IPS-20b (cell line): ENCODE measurements around the gene PCNP.
"Not testable (repeated sequence)": the region's sequence is repeated elsewhere in the genome, so short reads cannot be mapped to it uniquely, and the experiment has no call there.

Source experiments
- H3K27ac ChIP-seq: one replicate; pipeline ENCODE4 v1.5.1; 2013; ENCODE audit warnings: low read length
- H3K27me3 ChIP-seq: 2 replicates; pipeline ENCODE4 v1.6.1; 2013; ENCODE audit warnings: mild to moderate bottlenecking, low read length, inconsistent platforms; ENCODE audit not compliant: insufficient read depth
- H3K36me3 ChIP-seq: 2 replicates; pipeline ENCODE4 v1.6.1; 2013; ENCODE audit warnings: low read depth, mild to moderate bottlenecking, inconsistent platforms, low read length, moderate library complexity; ENCODE audit not compliant: insufficient read depth
- H3K4me1 ChIP-seq: 2 replicates; pipeline ENCODE4 v1.6.1; 2013; ENCODE audit warnings: mild to moderate bottlenecking, control low read depth, inconsistent platforms, low read length, moderate library complexity; ENCODE audit not compliant: insufficient read depth
- H3K4me3 ChIP-seq: 2 replicates; pipeline ENCODE4 v1.5.1; 2013; ENCODE audit warnings: mild to moderate bottlenecking, low read length, inconsistent platforms
- H3K9ac ChIP-seq: 2 replicates; pipeline ENCODE4 v1.6.1; 2013; ENCODE audit warnings: low read depth, mild to moderate bottlenecking, inconsistent platforms, low read length, moderate library complexity
- H3K9me3 ChIP-seq: 2 replicates; pipeline ENCODE4 v1.6.1; 2013; ENCODE audit warnings: mild to moderate bottlenecking, low read depth, low read length, inconsistent platforms; ENCODE audit not compliant: insufficient read depth

Gene PCNP

GRCh38 chr3:101635954-101636798 is 62.2 kb downstream of the PCNP start:
- Histone ChIP-seq H3K9me3 (no peaks in the 10 kb centered on the region), H3K27ac (no peak overlapping the region), H3K9ac (no peak overlapping the region), H3K27me3 (no peaks in the 10 kb centered on the region), H3K36me3 (no peaks in the 10 kb centered on the region), H3K4me3 (no peak overlapping the region), H3K4me1 (no peaks in the 10 kb centered on the region; the same call in 1 of the 2 replicates)

GRCh38 chr3:101637451-101637850 is 63.5 kb downstream of the PCNP start:
- no peaks in the 10 kb centered on the region; the same call in 1 of the 2 replicates for H3K4me1 ChIP-seq
- H3K4me3 ChIP-seq, result no peak overlapping the region
- no peaks in the 10 kb centered on the region for H3K27me3 ChIP-seq
- no peaks in the 10 kb centered on the region for H3K9me3 ChIP-seq
- H3K27ac ChIP-seq, result no peak overlapping the region
- no peaks in the 10 kb centered on the region for H3K36me3 ChIP-seq
- no peak overlapping the region for H3K9ac ChIP-seq

GRCh38 chr3:101638261-101638745 is 64.3 kb downstream of the PCNP start:
- H3K27me3 ChIP-seq, result no peaks in the 10 kb centered on the region
- no peaks in the 10 kb centered on the region for H3K36me3 ChIP-seq
- H3K27ac ChIP-seq, result no peak overlapping the region
- no peak overlapping the region for H3K9ac ChIP-seq
- peaks cover 4% of the 10 kb centered on the region for H3K4me1 ChIP-seq
- no peak overlapping the region for H3K4me3 ChIP-seq
- H3K9me3 ChIP-seq, result no peaks in the 10 kb centered on the region

GRCh38 chr3:101639280-101639963 is 65.4 kb downstream of the PCNP start:
- no peak overlapping the region for H3K9ac ChIP-seq
- H3K4me1 ChIP-seq, result peaks cover 12% of the 10 kb centered on the region
- H3K27me3 ChIP-seq, result no peaks in the 10 kb centered on the region
- no peaks in the 10 kb centered on the region for H3K36me3 ChIP-seq
- no peak overlapping the region for H3K4me3 ChIP-seq
- H3K27ac ChIP-seq, result no peak overlapping the region
- no peaks in the 10 kb centered on the region for H3K9me3 ChIP-seq

- no peak overlapping the region for H3K9ac ChIP-seq
- H3K36me3 ChIP-seq, result no peaks in the 10 kb centered on the region
- no peak overlapping the region for H3K4me3 ChIP-seq
Observed at GRCh38 chr3:101640256-101640655, 66.3 kb downstream of the PCNP start.

GRCh38 chr3:101641397-101642115 is 67.6 kb downstream of the PCNP start:
- H3K27ac ChIP-seq, H3K36me3 ChIP-seq, H3K9me3 ChIP-seq, H3K27me3 ChIP-seq, H3K4me3 ChIP-seq, H3K9ac ChIP-seq: not testable (repeated sequence)
- H3K4me1 ChIP-seq, result peaks cover 12% of the 10 kb centered on the region

More at GRCh38 chr3:101640256-101640655, 66.3 kb downstream of the PCNP start:
- no peaks in the 10 kb centered on the region for H3K9me3 ChIP-seq
- H3K4me1 ChIP-seq, result peaks cover 12% of the 10 kb centered on the region
- H3K27me3 ChIP-seq, result no peaks in the 10 kb centered on the region
- H3K27ac ChIP-seq, result no peak overlapping the region

GRCh38 chr3:101642441-101642840 is 68.5 kb downstream of the PCNP start:
- Histone ChIP-seq H3K9me3 (no peaks in the 10 kb centered on the region), H3K4me1 (peaks cover 12% of the 10 kb centered on the region), H3K27me3 (no peaks in the 10 kb centered on the region), H3K4me3 (no peak overlapping the region), H3K27ac (no peak overlapping the region), H3K36me3 (no peaks in the 10 kb centered on the region; the same call in 1 of the 2 replicates), H3K9ac (no peak overlapping the region)

GRCh38 chr3:101643009-101643844 is 69.2 kb downstream of the PCNP start:
- H3K9me3 ChIP-seq, result no peaks in the 10 kb centered on the region
- peaks cover 3% of the 10 kb centered on the region; the same call in 1 of the 2 replicates for H3K36me3 ChIP-seq
- no peak overlapping the region for H3K9ac ChIP-seq
- H3K4me1 ChIP-seq, result peaks cover 12% of the 10 kb centered on the region
- 0 out of 2 replicates have a peak overlapping the region, but pooled peaks have one; percentile 2 for H3K4me3 ChIP-seq
- no peaks in the 10 kb centered on the region for H3K27me3 ChIP-seq
- H3K27ac ChIP-seq, result no peak overlapping the region
